Osteocyte (in vitro differentiated cells): ENCODE results near the gene MMP13. TPM values are rescaled to one million over a fixed set of nuclear protein-coding genes. Genes with fewer than 3 reads are reported as not detected.

Experiments
- DNase-seq: peaks from one replicate; pipeline ENCODE4 v3.0.0; 2021; ENCODE audit warnings: mixed read lengths; ENCODE audit not compliant: unreplicated experiment; ENCODE audit errors: extremely low spot score
- H3K27ac Mint-ChIP-seq: one replicate; pipeline ENCODE4 v1.8.0; 2021; ENCODE audit warnings: mild to moderate bottlenecking, mixed read lengths; ENCODE audit not compliant: unreplicated experiment
- H3K27me3 Mint-ChIP-seq: one replicate; pipeline ENCODE4 v1.8.0; 2021; ENCODE audit warnings: mixed read lengths; ENCODE audit not compliant: unreplicated experiment
- H3K36me3 Mint-ChIP-seq: one replicate; pipeline ENCODE4 v1.8.0; 2021; ENCODE audit warnings: mixed read lengths; ENCODE audit not compliant: unreplicated experiment
- H3K4me1 Mint-ChIP-seq: one replicate; pipeline ENCODE4 v1.8.0; 2021; ENCODE audit warnings: mixed read lengths; ENCODE audit not compliant: unreplicated experiment
- H3K4me3 Mint-ChIP-seq: one replicate; pipeline ENCODE4 v1.8.0; 2021; ENCODE audit warnings: mild to moderate bottlenecking, moderate library complexity, mixed read lengths; ENCODE audit not compliant: unreplicated experiment
- H3K9me3 Mint-ChIP-seq: one replicate; pipeline ENCODE4 v1.8.0; 2021; ENCODE audit warnings: mixed read lengths; ENCODE audit not compliant: unreplicated experiment
- CTCF ChIP-seq: fragments of 200-600 bp; sonication (generic); IDR thresholded peaks from 2 replicates; pipeline ENCODE4 v1.5.0; 2021; ENCODE audit warnings: antibody characterized with exemption, mild to moderate bottlenecking, moderate library complexity
- total RNA-seq: library from RNA; stranded (reverse); gene quantifications from 2 replicates; pipeline ENCODE4 v1.2.1, GENCODE V29; 2021

MMP13 gene
- total RNA-seq, 1 donor from 2014 or later: 0.21 TPM

- H3K27me3 Mint-ChIP-seq: peaks cover 12% of the 10 kb centered on the region
- peaks cover 23% of the 10 kb centered on the region for H3K4me1 Mint-ChIP-seq
- H3K27ac Mint-ChIP-seq: no peak overlapping the region
- no peak overlapping the region for H3K4me3 Mint-ChIP-seq
- H3K36me3 Mint-ChIP-seq: no peaks in the 10 kb centered on the region
- no peak for DNase-seq
- H3K9me3 Mint-ChIP-seq: no peaks in the 10 kb centered on the region
- TF ChIP-seq CTCF: no peak
Measured at GRCh38 chr11:102927624-102927990, 27.9 kb downstream of the MMP13 start.

- no peak overlapping the region for H3K27ac Mint-ChIP-seq
- no peaks in the 10 kb centered on the region for H3K36me3 Mint-ChIP-seq
- TF ChIP-seq CTCF: no peak
- peaks cover 12% of the 10 kb centered on the region for H3K27me3 Mint-ChIP-seq
- H3K4me1 Mint-ChIP-seq: peaks cover 23% of the 10 kb centered on the region
- no peak overlapping the region for H3K4me3 Mint-ChIP-seq
- DNase-seq: peak; percentile 10
- H3K9me3 Mint-ChIP-seq: no peaks in the 10 kb centered on the region
Measured at GRCh38 chr11:102926961-102927623, 28.4 kb downstream of the MMP13 start.

GRCh38 chr11:102926517-102926916 lies 29.0 kb downstream of the MMP13 start:
- Mint-ChIP-seq H3K4me1 (peaks cover 23% of the 10 kb centered on the region), H3K4me3 (no peak overlapping the region), H3K36me3 (no peaks in the 10 kb centered on the region), H3K9me3 (no peaks in the 10 kb centered on the region), H3K27ac (no peak overlapping the region), H3K27me3 (peaks cover 10% of the 10 kb centered on the region)
- TF ChIP-seq CTCF: no peak
- DNase-seq: no peak

- H3K4me3 Mint-ChIP-seq: no peak overlapping the region
- no peak overlapping the region for H3K27ac Mint-ChIP-seq
- no peak for TF ChIP-seq CTCF
- H3K4me1 Mint-ChIP-seq: peaks cover 23% of the 10 kb centered on the region
- DNase-seq: no peak
- H3K27me3 Mint-ChIP-seq: peaks cover 4% of the 10 kb centered on the region
- no peaks in the 10 kb centered on the region for H3K36me3 Mint-ChIP-seq
- no peaks in the 10 kb centered on the region for H3K9me3 Mint-ChIP-seq
Measured at GRCh38 chr11:102925988-102926387, 29.5 kb downstream of the MMP13 start.

- H3K36me3 Mint-ChIP-seq: no peaks in the 10 kb centered on the region
- no peaks in the 10 kb centered on the region for H3K9me3 Mint-ChIP-seq
- DNase-seq: no peak
- H3K27ac Mint-ChIP-seq: no peak overlapping the region
- H3K4me3 Mint-ChIP-seq: no peak overlapping the region
- no peak for TF ChIP-seq CTCF
- H3K4me1 Mint-ChIP-seq: peaks cover 23% of the 10 kb centered on the region
- no peaks in the 10 kb centered on the region for H3K27me3 Mint-ChIP-seq
Measured at GRCh38 chr11:102924851-102925380, 30.6 kb downstream of the MMP13 start.
